ENCODE results near the gene PCDH9. TPM values are rescaled to one million over a fixed set of nuclear protein-coding genes. Genes with fewer than 3 reads are reported as not detected.

The PCDH9 gene
- polyA plus RNA-seq, 5 donors = 1.7 to 3.8 (median 2.4) TPM

- no peak for DNase-seq
Observed at GRCh38 chr13:67042556-67042955, 187.6 kb downstream of the PCDH9 start.

GRCh38 chr13:67036699-67037457 is 193.3 kb downstream of the PCDH9 start:
- DNase-seq = no peak

- no peak for DNase-seq
Observed at GRCh38 chr13:67033170-67033569, 197.0 kb downstream of the PCDH9 start.

GRCh38 chr13:67023130-67023876 is 206.8 kb downstream of the PCDH9 start:
- no peak for DNase-seq

GRCh38 chr13:67018775-67019174 is 211.4 kb downstream of the PCDH9 start:
- DNase-seq = no peak

- no peak for DNase-seq
Observed at GRCh38 chr13:67017276-67017675, 212.9 kb downstream of the PCDH9 start.

GRCh38 chr13:67015976-67016600 is 214.0 kb downstream of the PCDH9 start:
- DNase-seq = no peak

GRCh38 chr13:67014399-67014798 is 215.7 kb downstream of the PCDH9 start:
- DNase-seq = no peak

- DNase-seq = no peak
Observed at GRCh38 chr13:67013709-67014108, 216.4 kb downstream of the PCDH9 start.

GRCh38 chr13:67008075-67008668 is 222.0 kb downstream of the PCDH9 start:
- no peak for DNase-seq

- DNase-seq = no peak
Observed at GRCh38 chr13:67004511-67004910, 225.6 kb downstream of the PCDH9 start.

- no peak for DNase-seq
Observed at GRCh38 chr13:67003743-67004142, 226.4 kb downstream of the PCDH9 start.

- DNase-seq = no peak
Observed at GRCh38 chr13:67001363-67001762, 228.8 kb downstream of the PCDH9 start.

GRCh38 chr13:66996503-66996902 is 233.6 kb downstream of the PCDH9 start:
- DNase-seq = no peak

- DNase-seq = no peak
Observed at GRCh38 chr13:66995203-66995611, 234.9 kb downstream of the PCDH9 start.

- DNase-seq = no peak
Observed at GRCh38 chr13:66994517-66995202, 235.5 kb downstream of the PCDH9 start.

- peak; percentile 44 to 49 for DNase-seq
Observed at GRCh38 chr13:66994097-66994496, 236.0 kb downstream of the PCDH9 start.

GRCh38 chr13:66992719-66993118 is 237.4 kb downstream of the PCDH9 start:
- no peak for DNase-seq

GRCh38 chr13:66992183-66992582 is 238.0 kb downstream of the PCDH9 start:
- no peak for DNase-seq

GRCh38 chr13:66984241-66984640 is 245.9 kb downstream of the PCDH9 start:
- DNase-seq = no peak

- DNase-seq = no peak
Observed at GRCh38 chr13:66981912-66982311, 248.2 kb downstream of the PCDH9 start.

- DNase-seq = no peak
Observed at GRCh38 chr13:66977161-66977560, 253.0 kb downstream of the PCDH9 start.
